ENCODE data around the gene QSOX2.
A peak's percentile ranks its signal among the peaks of the same experiment; 100 is the strongest.

Gene QSOX2

DNA sequence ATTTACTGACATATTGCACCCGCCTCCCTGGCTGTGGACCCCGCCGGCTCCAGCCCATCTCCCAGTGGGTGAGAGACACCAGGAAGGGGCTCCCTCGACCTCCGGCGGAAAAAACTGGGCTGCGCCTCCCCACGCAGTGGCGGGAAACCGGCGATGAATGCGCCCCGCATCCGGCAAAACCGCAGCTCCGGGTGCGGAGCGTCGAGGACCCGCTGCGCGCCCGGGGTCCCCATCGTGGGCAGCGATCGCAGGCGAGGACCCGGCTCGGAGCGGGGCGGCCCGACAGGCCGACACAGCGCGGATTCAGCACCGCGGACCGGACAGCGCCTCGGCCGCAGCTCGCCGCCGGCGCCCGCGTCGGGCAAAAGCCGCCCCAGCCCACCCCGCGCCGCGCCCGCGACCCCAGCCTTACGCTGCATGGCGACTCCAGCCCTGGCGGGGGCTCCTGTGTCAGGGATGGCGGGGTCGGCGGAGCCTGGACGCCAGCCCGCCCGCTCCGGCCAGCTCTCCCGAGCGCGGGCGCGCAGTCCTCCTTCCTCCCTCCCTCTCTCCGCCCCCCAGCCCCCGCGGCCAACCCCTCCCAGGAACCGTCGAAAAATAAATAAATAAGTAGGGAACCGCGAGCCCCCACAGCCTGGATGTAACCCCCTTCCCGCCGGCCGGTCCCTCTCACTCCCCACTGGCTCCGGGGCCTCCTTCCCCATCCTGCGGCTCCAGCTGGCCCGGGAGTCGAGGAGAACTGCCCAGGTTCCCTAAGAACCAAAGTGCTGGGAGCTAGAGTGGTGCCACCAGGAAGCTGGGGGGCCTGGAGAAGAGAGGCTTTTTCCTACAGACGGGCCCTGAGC, 43.8 kb downstream of the QSOX2 start:
- DNase-seq, result no peak

DNA sequence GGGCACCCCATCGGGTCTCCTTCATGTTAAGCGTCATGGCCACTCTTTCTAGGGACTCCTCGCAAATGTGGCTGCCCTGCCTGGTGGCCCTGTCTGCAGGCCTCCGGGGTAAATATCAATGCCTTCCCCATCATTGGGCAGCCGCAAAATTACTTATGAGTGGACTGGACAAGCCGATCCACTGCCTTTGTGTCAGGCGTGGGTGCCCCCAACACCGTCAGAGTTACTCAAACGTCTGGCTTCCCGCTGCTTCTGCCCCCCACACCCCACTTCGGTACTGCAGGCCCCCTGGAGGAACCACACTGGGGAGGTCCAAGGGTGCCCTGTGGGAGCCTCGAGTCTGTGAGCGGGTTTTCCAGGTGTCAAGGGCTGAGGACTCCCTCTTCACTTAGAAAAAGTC, 44.4 kb downstream of the QSOX2 start:
- no peak for DNase-seq

DNA sequence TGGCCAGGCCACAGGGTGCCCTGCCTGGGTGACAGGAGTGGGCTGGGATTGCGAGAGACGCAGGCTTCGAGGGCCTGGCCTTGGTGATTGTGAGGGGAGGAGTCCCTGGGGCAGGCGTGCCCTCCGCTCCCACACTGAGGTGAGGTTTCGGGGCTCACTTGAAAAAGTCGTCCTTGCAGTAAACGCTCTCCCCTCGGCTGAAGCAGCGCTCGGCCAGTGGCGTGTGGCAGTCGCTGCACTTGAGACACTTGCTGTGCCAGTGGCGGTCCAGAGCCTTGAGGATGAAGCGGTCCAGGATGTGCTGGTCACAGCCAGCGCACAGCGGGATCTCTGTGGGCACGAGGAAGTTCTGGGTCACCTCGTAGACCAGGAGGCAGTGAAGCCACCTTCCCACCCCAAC, 45.2 kb downstream of the QSOX2 start:
- DNase-seq, result no peak

DNA sequence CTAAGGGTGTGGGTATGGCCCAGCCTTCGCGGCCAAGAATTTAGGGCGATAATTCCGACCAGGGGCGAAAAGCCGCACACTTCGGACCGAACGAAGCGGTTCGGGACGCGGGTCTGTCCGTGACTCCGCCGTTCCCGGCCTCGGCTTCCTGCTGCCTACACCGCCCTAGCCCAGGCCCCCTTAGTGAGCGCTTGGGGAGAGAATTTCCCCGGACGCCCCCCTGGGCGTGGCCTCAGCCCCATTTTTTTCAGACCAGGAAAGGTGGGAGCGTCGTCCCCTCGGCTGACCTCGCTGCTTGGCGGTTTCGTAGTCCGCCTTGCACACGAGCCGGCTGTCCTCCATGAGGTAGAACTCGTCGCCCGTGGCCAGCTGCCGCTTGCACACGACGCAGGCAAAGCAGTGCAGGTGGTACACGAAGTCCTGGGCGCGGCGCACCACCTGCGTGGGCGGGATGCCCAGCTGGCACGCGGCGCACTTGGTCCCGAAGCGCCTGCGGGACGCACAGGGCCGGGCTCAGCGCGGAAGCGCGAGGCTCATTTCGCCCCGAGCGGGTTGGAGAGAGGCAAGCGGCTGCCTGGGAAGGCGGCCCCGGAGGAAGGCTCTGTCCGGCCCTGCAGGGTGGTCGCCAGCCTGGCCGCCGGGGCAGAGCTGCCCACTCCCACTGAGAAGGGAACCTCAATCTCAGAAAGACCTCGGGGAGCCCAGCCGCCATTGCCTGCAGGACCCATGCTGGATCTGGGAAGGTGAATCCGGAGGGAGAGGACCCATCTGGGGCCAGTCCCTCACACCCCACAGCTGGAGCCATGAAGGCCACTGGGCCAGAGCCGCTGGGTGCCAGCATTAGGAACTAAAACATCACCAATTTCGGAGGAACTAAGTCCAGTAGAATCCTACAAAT, 46.0 kb downstream of the QSOX2 start:
- DNase-seq, result no peak

DNA sequence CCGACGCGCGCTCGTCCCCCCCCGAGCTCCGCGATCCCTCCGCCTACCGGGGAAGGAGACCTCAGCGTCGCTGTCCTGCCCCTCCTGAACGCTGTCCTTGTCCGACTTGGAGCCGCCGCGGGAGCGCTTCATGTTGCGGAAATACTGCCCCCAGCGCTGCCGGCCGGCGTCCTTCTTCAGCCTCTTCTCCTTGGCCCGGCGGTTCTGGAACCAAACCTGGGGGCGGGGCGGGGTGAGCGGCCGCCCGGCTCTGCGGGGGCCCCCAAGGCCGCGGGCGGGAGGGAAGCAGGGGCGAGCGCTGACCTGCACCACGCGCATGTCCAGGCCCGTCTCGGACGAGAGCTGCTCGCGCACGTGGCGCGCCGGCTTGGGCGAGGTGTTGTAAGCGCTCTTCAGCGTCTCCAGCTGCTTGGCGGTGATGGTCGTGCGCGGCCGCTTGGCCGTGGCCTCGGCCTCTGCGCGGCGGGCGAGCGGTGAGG, 47.0 kb downstream of the QSOX2 start:
- no peak for DNase-seq

DNA sequence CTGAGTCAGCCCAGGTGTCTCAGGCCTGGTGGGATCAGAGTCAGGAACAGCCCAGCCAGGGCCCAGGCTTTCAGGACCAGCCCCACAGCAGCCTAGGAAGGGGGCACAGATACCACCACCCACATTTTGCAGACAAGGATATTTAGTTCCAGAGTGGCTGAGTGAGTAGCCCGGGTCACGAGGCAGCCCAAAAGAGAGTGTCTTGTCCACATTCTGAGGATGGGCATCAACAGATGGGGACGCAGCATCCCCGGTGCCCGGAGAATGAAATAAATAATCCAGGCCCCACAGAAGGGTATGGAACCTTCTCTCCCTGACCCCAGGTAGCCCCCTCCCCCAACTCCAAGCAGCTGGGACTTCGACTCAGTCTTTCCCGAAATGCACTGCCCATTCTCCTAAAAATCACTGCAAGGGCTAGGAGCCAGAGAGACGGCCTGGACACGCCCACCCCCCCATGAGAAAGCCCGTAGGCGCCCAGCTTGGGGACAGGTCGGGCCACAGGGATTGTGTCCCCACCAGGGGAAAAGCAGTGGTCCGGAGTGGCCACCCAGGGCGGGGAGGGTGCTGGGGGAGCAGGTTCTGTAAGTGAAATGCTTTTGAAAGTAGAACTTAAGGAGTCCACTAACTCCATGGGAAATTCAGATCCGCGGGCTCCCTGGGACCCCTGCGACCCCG, 47.5 kb downstream of the QSOX2 start:
- no peak for DNase-seq

DNA sequence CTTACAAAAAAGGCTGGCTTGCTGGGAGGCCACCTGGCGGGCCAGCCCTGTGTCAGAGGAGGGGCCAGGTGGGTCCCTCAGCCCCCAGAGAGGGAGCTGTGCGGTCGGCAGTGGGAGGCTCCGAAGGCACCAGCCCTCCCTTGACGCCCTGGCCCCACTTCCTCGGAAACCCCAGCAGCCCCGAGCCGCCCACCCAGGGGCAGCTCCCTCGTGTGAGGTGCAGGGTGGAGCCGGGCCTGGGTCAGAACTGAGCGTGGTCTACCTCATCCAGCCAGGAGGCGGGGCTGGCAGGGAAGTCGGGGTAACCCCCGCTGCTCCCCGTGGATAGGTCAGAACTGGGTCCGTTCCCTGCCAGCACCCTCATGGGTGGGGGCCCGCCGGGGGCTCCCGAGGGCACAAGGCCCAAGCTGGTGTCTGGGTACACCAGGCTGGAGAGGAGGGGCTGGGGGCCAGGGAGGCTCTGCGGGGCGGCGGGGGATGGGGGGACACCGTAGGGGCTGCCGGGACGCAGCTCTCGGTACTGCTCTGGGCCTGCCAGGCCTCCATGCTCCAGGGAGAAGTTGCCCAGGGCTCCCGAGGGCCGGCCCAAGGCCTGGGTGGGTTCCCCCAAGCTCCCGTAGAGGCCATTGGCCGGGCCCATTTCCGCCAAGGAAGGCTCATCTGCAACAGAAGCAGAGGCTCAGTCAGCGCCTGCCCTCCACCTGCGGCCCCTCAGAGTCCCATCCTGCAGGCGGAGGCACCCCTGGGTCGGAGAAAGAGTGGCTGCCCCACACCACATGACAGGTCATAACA, 48.3 kb downstream of the QSOX2 start:
- DNase-seq, result no peak

DNA sequence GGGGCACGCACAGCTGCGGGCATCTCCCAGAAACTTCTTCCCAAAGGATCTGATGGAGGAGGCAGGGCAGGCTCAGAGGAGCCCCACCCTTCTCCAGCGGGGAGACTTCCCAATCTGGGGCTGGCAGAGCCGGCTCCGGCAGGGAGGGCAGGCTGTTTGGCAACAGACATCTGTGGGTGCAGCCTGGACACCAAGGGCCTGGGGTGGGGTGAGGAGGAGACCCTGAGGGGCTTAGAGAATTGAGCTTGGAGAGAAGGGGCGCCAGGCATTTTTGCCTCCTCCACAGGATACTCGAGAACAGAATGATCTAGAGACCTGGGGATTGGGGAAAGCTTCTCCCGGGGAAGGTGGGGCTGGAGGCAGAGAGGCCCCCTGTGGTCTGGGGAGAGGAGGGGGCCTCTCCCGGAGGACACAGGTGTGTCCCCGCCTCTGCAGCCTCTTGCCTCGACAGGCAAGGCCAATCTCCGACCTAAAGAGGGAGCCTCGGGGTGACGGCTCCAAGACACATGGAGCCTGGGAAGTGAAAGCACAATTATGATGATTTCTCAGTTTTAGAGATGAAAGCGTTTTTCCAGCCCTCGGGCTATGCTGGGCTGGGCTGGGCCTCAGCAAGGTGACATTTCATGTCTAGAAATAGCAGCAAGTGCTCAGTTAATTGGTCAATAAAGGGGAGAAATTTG, 49.1 kb downstream of the QSOX2 start:
- DNase-seq, result peak; percentile 82

DNA sequence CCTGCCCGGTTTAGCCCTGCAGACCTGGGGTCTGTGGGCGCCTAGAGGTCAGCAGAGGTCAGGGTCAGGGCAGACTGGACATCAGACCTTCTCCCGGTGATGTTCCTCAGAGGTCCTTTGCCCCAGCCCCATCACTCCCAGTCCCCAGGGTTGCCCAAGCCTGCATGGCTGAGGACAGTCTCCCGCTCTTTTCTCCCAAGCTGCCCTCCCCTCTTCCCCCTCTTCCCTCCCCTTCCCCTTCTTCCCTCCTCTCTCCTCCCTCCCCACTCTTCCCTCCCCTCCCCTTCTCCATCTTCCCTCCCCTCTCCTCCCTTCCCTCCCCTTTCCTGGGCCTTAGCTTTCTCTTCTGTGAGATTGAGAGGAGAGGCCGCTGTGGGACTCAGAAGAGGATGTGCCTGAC, 51.1 kb downstream of the QSOX2 start:
- DNase-seq, result no peak

DNA sequence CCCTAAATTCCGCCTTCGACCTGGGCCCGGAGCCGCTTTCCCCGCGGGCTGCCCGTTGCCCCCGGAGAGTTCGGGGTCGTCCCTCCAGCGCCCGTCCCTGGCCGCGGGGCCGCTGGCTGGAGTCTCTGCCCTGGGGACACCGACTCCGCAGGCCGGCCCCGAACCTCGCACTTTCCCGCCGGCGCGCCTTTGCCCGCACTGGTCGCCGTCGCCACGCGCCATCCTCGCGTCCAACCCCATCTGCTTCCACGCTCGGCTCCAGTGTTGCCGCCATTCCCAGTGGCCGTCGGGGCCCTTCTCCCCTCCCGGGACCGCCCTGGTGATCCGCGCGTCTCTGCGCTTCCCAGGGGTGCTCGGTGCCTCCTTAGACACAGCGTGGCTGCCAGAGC, 51.7 kb downstream of the QSOX2 start:
- DNase-seq, result no peak

DNA sequence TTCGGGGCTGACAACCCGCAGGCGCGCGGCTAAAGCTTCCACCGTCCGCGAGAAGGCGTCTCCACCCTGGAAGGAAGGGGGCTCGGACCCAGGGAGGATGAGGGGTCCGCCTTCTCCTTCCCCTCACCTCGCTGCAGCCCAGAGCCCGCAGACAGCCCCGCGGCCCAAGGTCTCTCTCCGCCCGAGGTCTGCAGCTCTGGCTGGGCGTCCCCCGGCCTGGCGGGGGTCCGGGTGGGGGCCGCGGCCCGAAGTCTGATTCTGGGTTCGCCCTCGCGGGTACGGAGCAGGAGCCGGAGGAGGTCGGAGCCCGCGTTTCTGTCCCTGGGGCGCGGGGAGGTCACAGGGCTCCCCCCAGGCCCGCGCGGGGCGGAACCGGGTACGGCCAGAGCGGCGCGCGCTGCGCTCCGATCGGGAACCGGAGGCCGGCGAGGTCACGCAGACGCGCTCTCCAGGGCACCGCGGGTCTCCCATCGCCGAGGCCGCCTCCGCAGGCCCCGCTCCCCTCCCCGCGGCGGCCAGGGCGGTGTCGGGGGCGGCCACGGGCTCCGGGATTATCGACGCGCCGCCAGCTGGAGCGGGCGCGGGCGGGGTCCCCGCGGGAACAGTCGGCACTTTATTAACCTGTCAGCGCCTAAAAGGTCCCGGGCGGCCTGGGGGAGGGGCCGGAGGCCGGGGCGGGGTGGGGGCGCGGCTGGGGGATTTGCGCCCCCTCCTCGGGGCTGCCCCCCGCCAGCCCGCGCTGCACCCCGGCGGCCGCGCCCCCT, 52.3 kb downstream of the QSOX2 start:
- no peak for DNase-seq

DNA sequence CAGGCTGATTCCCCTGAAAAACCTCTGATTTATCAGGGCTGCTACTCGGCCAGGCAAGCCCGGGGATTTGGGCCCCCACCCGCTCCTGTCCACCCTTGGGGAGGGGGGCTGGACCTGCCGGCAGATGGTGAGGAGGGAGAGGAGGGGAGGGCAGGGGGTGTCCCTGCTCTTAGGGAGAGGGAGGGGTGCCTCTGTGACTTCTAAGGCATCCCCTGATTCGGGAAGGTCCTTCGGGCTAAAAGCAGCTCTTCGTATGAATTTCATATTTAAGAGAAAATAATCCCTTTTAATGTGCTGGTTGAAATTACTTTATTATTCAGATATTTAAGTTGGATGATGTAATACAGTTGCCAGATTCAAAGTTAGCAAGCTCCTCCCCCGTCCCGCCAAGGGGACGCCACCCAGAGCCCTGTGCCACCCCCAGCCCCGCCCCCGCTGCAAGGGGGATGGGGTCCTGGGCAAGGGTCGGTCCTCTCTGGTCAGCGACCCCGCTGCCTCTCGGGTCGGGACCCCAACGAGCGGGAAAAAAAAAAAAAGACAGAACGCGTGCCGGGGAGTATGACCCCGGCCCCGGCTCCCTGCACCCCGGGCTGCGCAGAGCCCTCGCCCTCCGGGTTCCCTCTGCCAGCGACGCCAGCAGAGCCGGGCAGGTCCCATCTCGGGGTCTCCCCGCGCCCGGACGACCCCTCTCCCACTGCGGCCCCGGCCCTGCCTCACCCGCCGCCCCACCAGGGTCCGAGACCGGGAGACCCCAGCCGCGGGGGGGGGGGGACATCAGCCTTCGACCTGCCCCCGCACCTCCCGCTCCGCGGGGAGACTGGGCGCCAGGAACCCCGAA, 53.1 kb downstream of the QSOX2 start:
- DNase-seq, result no peak

DNA sequence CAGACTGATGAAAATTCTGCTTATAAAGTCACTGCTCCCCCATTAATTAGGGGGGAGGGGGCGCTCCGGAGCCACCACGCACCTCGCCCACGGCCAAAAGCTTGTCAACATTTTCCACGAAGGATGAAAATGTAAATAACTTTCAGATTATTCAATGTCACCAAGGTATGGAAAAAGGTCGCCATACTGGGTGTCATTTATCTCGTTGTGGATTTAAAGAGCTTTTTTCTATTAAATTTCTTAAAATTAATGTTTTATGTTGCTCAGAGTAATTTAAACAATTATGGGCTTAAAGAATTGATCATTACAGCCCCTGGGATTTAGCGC, 53.7 kb downstream of the QSOX2 start:
- DNase-seq, result no peak

DNA sequence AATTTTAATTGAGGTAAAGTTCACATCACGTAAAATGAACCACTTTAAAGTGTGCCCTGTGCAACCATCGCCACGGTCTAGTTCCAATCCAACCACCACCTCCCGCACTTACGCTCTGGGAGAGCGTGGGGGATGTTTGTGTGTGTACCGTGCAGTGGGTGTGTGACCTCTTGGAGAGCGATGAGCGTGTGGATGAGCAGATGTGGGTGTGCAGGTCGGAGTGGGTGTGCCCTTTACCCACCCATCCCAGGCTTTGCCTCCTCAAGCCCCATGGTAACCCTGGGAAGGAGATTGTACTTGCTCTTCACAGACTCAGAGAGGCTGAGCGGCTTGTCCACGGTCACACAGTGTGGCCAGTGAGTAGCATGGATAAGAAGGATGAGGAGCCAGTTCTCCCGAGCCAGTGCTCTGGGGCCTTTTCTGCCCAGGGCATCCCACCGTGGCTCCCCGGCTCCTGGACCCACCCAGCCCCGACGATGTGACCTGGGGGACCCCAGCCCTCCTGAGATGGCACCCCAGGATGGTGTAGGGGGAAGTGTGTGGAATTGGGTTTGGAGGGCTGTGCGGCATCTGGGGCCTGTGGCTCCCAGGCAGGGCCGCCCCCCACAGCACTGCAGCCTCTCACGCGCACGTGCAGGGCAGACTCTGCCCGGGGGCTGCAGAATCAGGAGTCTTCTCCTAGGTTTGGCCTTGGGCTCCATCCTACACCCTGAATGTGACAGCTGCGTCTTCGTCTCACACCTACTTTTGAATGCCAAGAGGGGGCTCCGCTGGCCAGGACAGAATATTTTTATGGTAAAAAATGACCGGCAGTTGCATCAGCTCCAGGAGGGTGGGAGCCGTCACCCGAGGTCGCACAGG, 54.3 kb downstream of the QSOX2 start:
- DNase-seq, result no peak

DNA sequence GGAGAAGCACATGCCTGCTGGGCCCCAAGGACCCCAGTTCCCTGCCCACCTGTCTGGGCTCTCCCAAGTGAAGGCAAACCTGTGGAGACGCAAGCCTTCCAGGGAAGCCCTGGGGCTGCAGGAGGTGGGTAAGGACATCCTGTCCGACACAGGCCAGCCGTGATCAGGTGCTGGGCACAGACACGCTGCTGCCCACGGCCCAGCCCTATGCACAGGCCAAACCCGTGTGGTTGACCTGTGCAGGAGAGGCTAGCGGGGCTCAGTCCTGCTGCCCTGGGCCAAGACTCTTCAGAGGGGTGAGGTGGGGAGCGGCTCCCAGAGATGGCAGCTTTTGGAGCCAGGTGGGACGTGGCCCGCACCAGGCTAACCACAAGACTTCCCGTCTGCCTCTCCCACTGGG, 55.0 kb downstream of the QSOX2 start:
- DNase-seq, result no peak

DNA sequence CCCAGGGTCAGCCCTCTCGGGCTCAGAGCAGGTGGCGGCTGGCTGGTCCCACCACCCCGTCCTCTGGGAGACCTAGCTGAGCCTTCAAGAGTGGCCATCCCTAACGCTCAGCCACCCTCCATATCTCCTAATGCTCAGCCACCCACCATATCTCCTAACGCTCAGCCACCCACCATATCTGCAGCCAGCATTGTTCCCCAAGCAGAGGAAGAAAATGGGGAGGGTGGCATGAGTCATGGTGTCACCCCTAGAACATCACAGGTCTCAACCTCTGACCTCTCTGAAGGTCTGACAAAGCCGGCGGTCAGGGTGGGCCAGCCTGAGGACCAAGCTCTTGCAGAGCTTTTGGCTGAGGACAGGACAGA, 55.4 kb downstream of the QSOX2 start:
- no peak for DNase-seq

DNA sequence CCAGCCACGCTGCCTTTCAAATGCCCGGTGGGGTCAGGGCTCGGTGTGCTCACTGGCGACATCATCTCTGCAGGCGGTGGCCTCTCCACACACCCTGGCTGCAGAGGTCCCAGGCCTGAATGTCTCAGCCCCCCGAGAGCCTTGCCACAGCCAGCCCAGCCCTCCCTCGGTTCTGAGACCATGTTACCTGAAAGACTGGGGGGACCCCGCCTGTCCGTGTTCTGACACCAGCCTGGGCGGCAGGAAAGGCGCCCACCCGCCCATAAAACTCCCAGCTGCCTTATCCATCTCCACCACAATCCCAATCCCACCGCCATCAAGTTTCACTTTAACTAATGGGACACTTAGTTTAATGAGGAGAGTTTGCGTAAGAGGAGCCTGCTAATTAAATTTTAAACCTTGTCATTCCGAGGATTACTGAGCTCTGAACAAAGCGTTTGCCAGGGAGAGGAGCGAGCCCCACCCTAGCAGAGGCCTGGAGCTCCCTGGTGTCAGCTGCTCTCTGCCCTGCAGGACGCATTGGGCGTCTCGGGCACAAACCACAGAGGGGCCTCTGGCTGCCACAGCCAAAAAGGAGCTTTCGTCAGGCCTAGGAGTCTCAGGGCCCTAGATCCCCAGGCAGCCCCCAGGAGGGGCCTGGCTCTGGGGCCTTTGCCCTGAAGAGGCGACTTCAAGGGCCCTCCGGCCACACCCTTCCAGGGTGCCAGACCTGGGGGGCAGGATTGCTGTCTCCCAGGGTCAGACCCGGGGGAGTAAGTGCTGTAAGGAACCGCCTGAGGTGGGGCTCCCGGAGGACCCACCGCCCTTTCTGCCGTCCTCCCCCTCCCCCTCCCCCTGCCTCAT, 56.0 kb downstream of the QSOX2 start:
- no peak for DNase-seq

All from NCI-H146 (cell line).